NT2/D1 (cell line): ENCODE data around the gene NOP56.
"Not testable (repeated sequence)": the region's sequence is repeated elsewhere in the genome, so short reads cannot be mapped to it uniquely, and the experiment has no call there.

Experiments used
- SUZ12 ChIP-seq: IDR thresholded peaks from 2 replicates; pipeline ENCODE4 v1.6.1; 2011; ENCODE audit not compliant: insufficient read length, insufficient read depth; ENCODE audit errors: extremely low read depth
- YY1 ChIP-seq: IDR thresholded peaks from 2 replicates; pipeline ENCODE4 v1.6.1; 2011; ENCODE audit not compliant: insufficient read length, insufficient read depth

DNA sequence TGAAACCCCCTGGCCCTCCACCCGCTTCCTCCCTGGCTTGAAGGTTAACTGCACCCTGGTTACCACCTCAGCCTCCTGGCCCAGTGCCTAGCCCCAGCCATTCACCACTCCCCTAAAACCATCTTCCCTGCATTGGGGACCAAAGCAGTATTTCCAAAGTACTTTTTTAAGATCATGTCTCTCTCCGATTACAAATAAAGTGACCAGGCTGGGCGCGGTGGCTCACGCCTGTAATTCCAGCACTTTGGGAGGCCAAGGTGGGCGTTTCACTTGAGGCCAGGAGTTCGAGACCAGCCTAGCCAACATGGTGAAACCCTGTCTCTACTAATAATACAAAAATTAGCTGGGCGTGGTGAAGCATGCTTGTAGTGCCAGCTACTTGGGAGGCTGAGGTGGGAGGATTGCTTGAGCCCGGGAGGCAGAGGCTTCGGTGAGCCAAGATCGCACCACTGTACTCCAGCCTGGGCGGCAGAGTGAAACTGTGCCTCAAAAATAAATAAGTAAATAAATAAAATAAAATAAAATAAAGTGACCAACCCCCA lies 43.6 kb downstream of the NOP56 start:
- not testable (repeated sequence) for TF ChIP-seq YY1, SUZ12
